Osteocyte (in vitro differentiated cells): ENCODE measurements around the gene KAT6B. TPM values are rescaled to one million over a fixed set of nuclear protein-coding genes. Genes with fewer than 3 reads are reported as not detected.
"Not testable (repeated sequence)": the region's sequence is repeated elsewhere in the genome, so short reads cannot be mapped to it uniquely, and the experiment has no call there.

ENCODE experiments used
- DNase-seq: peaks from one replicate; pipeline ENCODE4 v3.0.0; 2021; ENCODE audit warnings: mixed read lengths; ENCODE audit not compliant: unreplicated experiment; ENCODE audit errors: extremely low spot score
- H3K27ac Mint-ChIP-seq: one replicate; pipeline ENCODE4 v1.8.0; 2021; ENCODE audit warnings: mild to moderate bottlenecking, mixed read lengths; ENCODE audit not compliant: unreplicated experiment
- H3K27me3 Mint-ChIP-seq: one replicate; pipeline ENCODE4 v1.8.0; 2021; ENCODE audit warnings: mixed read lengths; ENCODE audit not compliant: unreplicated experiment
- H3K36me3 Mint-ChIP-seq: one replicate; pipeline ENCODE4 v1.8.0; 2021; ENCODE audit warnings: mixed read lengths; ENCODE audit not compliant: unreplicated experiment
- H3K4me1 Mint-ChIP-seq: one replicate; pipeline ENCODE4 v1.8.0; 2021; ENCODE audit warnings: mixed read lengths; ENCODE audit not compliant: unreplicated experiment
- H3K4me3 Mint-ChIP-seq: one replicate; pipeline ENCODE4 v1.8.0; 2021; ENCODE audit warnings: mild to moderate bottlenecking, moderate library complexity, mixed read lengths; ENCODE audit not compliant: unreplicated experiment
- H3K9me3 Mint-ChIP-seq: one replicate; pipeline ENCODE4 v1.8.0; 2021; ENCODE audit warnings: mixed read lengths; ENCODE audit not compliant: unreplicated experiment
- total RNA-seq: library from RNA; stranded (reverse); gene quantifications from 2 replicates; pipeline ENCODE4 v1.2.1, GENCODE V29; 2021
- TF ChIP-seq, protein P1 (sequence below): fragments of 200-600 bp; sonication (generic); IDR thresholded peaks from 2 replicates; pipeline ENCODE4 v1.5.0; 2021; ENCODE audit warnings: antibody characterized with exemption, mild to moderate bottlenecking, moderate library complexity

The KAT6B gene
- total RNA-seq, 1 donor from 2014 or later: 28.2 TPM

DNA sequence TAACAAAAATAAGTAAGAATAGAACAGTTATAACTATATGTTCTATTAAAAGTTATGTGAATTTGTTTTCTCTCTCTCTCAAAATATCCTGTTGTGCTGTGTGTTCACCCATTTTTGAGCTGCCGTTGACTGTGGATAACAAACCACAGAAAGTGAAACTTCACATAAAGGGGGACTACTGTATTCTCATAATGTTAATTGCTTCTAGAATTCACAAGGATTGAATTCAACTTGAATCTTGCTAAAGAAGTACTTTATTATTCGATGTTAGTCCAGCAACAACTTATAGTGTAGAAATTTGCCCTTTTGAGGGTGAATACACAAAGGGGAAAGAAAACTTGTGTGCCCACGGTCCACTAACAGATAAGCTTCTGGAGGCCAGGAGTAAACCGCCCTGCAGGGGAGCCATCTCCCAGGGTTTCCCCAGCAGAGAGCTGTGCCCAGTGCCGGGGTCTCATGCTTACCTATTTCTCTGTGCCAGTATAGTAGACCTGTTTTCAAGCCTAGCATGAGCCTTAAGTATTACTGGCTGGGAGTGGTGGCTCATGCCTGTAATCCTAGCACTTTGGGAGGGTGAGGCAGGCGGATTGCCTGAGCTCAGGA lies 87.1 kb downstream of the KAT6B start:
- Mint-ChIP-seq H3K9me3 (no peaks in the 10 kb centered on the region), H3K4me1 (peaks cover 26% of the 10 kb centered on the region), H3K27me3 (no peaks in the 10 kb centered on the region), H3K36me3 (no peaks in the 10 kb centered on the region), H3K4me3 (no peak overlapping the region), H3K27ac (no peak overlapping the region)
- DNase-seq: no peak
- TF ChIP-seq, protein P1, sequence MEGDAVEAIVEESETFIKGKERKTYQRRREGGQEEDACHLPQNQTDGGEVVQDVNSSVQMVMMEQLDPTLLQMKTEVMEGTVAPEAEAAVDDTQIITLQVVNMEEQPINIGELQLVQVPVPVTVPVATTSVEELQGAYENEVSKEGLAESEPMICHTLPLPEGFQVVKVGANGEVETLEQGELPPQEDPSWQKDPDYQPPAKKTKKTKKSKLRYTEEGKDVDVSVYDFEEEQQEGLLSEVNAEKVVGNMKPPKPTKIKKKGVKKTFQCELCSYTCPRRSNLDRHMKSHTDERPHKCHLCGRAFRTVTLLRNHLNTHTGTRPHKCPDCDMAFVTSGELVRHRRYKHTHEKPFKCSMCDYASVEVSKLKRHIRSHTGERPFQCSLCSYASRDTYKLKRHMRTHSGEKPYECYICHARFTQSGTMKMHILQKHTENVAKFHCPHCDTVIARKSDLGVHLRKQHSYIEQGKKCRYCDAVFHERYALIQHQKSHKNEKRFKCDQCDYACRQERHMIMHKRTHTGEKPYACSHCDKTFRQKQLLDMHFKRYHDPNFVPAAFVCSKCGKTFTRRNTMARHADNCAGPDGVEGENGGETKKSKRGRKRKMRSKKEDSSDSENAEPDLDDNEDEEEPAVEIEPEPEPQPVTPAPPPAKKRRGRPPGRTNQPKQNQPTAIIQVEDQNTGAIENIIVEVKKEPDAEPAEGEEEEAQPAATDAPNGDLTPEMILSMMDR: no peak

DNA sequence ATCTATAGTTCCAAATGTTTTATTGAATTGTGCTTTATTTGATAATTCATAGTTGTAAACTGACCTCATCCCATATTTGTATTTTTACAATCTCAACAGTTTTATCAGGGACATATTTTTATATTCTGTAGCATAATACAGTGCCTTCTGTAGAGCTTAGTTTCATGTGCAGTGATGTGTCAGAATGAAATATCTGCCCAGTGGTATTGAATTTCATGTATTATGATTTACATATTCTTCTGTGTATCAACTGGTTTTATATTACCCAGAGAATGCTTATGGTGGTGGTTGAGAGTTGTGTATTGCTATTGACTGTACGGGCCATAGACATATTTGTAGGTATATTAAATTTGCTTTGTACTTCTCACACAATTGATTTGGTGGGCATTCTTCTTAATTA lies 89.9 kb downstream of the KAT6B start:
- H3K4me1 Mint-ChIP-seq: peaks cover 12% of the 10 kb centered on the region
- no peak overlapping the region for H3K4me3 Mint-ChIP-seq
- H3K27me3 Mint-ChIP-seq: no peaks in the 10 kb centered on the region
- peaks cover 5% of the 10 kb centered on the region for H3K36me3 Mint-ChIP-seq
- H3K9me3 Mint-ChIP-seq: peaks cover 11% of the 10 kb centered on the region
- DNase-seq: no peak
- TF ChIP-seq, protein P1: no peak
- H3K27ac Mint-ChIP-seq: no peak overlapping the region

DNA sequence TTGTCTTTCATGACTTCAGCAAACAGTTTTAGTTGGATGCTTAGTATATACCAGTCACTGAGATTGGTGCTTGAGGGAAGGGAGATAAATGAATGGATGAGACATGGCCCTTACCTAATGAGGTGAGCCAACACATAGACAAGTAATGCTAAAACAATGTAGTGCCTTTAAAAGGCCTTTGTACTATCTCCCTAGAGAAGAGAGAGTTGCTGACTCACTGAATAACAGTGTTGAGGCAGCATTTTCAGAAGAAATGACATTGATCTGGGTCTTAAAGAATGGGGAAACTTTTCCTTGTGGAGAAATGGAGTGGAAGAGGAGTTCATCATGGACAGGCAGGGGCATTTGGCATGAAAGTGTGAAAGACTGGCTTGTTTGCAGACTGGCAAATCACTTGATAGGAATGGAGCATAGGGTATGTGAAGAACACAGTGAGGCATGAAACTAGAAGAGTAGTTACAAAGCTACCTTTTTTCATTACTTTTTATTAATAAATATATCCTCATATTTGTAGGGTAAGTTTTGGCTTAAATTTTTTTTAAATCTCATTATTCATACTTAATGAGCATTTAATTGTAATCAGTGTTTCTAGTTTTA lies 91.2 kb downstream of the KAT6B start:
- H3K27me3 Mint-ChIP-seq: no peaks in the 10 kb centered on the region
- no peak overlapping the region for H3K4me3 Mint-ChIP-seq
- H3K36me3 Mint-ChIP-seq: peaks cover 5% of the 10 kb centered on the region
- H3K9me3 Mint-ChIP-seq: peaks cover 11% of the 10 kb centered on the region
- no peak for DNase-seq
- TF ChIP-seq, protein P1: no peak
- H3K27ac Mint-ChIP-seq: no peak overlapping the region
- peaks cover 22% of the 10 kb centered on the region for H3K4me1 Mint-ChIP-seq

DNA sequence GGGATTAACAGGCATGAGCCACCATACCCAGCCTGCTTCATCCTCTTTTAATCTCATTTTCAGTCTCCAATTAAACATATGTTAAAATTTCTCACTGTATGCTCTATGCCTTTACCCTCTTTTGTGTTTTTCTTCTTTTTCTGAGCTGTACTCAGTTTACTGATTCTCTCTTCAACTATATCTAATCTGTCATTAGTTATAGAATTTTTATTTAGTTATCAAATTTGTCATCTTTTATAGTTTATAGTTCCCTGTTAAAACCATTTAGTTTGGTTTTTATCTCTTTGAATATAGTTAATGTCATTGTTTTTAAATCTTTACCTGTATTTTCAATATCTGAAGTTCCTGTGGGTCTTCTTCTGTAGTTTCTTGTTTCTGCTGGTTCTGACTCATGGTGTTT lies 93.3 kb downstream of the KAT6B start:
- Mint-ChIP-seq H3K4me1 (peaks cover 42% of the 10 kb centered on the region), H3K27ac (no peak overlapping the region), H3K4me3 (no peak overlapping the region), H3K9me3 (peaks cover 11% of the 10 kb centered on the region), H3K36me3 (peaks cover 5% of the 10 kb centered on the region), H3K27me3 (no peaks in the 10 kb centered on the region)
- TF ChIP-seq, protein P1: no peak
- DNase-seq: no peak

DNA sequence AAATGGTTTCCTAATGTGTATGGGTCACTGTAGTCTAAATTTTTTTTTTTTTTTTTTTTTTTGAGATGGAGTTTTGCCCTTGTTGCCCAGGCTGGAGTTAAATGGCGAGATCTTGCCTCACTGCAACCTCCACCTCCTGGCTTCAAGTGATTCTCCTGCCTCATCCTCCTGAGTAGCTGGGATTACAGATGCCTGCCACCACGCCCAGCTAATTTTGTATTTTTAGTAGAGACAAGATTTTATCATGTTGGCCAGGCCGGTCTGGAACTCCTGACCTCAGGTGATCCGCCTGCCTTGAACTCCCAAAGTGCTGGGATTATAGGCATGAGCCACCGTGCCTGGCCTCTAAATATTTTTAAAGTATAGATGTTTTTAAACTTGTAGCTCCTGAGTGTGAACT lies 94.7 kb downstream of the KAT6B start:
- not testable (repeated sequence) for H3K4me3 Mint-ChIP-seq, H3K36me3 Mint-ChIP-seq, H3K27me3 Mint-ChIP-seq, H3K27ac Mint-ChIP-seq, DNase-seq
- peaks cover 49% of the 10 kb centered on the region for H3K4me1 Mint-ChIP-seq
- H3K9me3 Mint-ChIP-seq: peaks cover 11% of the 10 kb centered on the region
